B cell (primary cell): ENCODE data around the gene EEF1AKMT4.

ENCODE experiments used
- CTCF ChIP-seq: fragments of 200-600 bp; IDR thresholded peaks from one replicate; pipeline ENCODE4 v1.8.0; 2022; ENCODE audit warnings: antibody characterized with exemption, mild to moderate bottlenecking
- EZH2 ChIP-seq: IDR thresholded peaks from 2 replicates; pipeline ENCODE4 v1.6.1; 2012; ENCODE audit warnings: borderline replicate concordance, low read depth, mild to moderate bottlenecking, moderate library complexity, low read length; ENCODE audit not compliant: insufficient read depth, poor library complexity, severe bottlenecking

GRCh38 chr3:184211297-184211696 lies 38.2 kb upstream of the EEF1AKMT4 start:
- TF ChIP-seq CTCF: no peak
- no peak for TF ChIP-seq EZH2
